ENCODE measurements around the gene ADGRL1.

The ADGRL1 gene

GRCh38 chr19:14107581-14108461, 98.1 kb downstream of the ADGRL1 start:
- DNase-seq: no peak

GRCh38 chr19:14106840-14107239, 99.1 kb downstream of the ADGRL1 start:
- DNase-seq: no peak

GRCh38 chr19:14105680-14106079, 100.3 kb downstream of the ADGRL1 start:
- DNase-seq: no peak

GRCh38 chr19:14103310-14103709, 102.7 kb downstream of the ADGRL1 start:
- no peak for DNase-seq

GRCh38 chr19:14102756-14103155, 103.2 kb downstream of the ADGRL1 start:
- DNase-seq: no peak

GRCh38 chr19:14102102-14102696, 103.8 kb downstream of the ADGRL1 start:
- DNase-seq: no peak

- no peak for DNase-seq
These were observed 104.9 kb downstream of the ADGRL1 start for GRCh38 chr19:14101003-14101545.

All from NCI-H510A treated with DMSO at 0.1 percent for 48 hours (cell line).